ENCODE data around the gene POLDIP2. TPM values are rescaled to one million over a fixed set of nuclear protein-coding genes. Genes with fewer than 3 reads are reported as not detected.
"Not testable (repeated sequence)": the region's sequence is repeated elsewhere in the genome, so short reads cannot be mapped to it uniquely, and the experiment has no call there.

The POLDIP2 gene
- total RNA-seq, 2 donors from 2014 or later = 62.2 to 83.4 TPM

- ATAC-seq (no peak), DNase-seq (ENCODE audit: low spot score in 2 of 2) (no peak)
- Mint-ChIP-seq H3K27ac (peak overlapping the region in 1 of 2 donors; percentile 27), H3K9me3 (no peaks in the 10 kb centered on the region), H3K36me3 (no peaks in the 10 kb centered on the region)
Measured at GRCh38 chr17:28347261-28347891, 10.0 kb downstream of the POLDIP2 start.

GRCh38 chr17:28346746-28347246 lies 10.5 kb downstream of the POLDIP2 start:
- H3K9me3 Mint-ChIP-seq = no peaks in the 10 kb centered on the region
- DNase-seq (ENCODE audit: low spot score in 2 of 2) (no peak), ATAC-seq (no peak)
- H3K36me3 Mint-ChIP-seq = no peaks in the 10 kb centered on the region
- H3K27ac Mint-ChIP-seq = peak overlapping the region; percentile 51 to 72

GRCh38 chr17:28346199-28346580 lies 11.1 kb downstream of the POLDIP2 start:
- H3K36me3 Mint-ChIP-seq = no peaks in the 10 kb centered on the region
- no peak for DNase-seq (ENCODE audit: low spot score in 2 of 2)
- no peak for ATAC-seq
- no peaks in the 10 kb centered on the region for H3K9me3 Mint-ChIP-seq
- peak overlapping the region; percentile 51 to 72 for H3K27ac Mint-ChIP-seq

- DNase-seq (ENCODE audit: low spot score in 2 of 2) (no peak), ATAC-seq (peak in 1 of 2 donors; percentile 15)
- Mint-ChIP-seq H3K27ac (peak overlapping the region; percentile 51 to 72), H3K36me3 (no peaks in the 10 kb centered on the region), H3K9me3 (no peaks in the 10 kb centered on the region)
Measured at GRCh38 chr17:28345419-28346198, 11.7 kb downstream of the POLDIP2 start.

GRCh38 chr17:28344435-28344901 lies 12.9 kb downstream of the POLDIP2 start:
- ATAC-seq (peak in 1 of 2 donors; percentile 25), DNase-seq (ENCODE audit: low spot score in 2 of 2) (no peak)
- H3K27ac Mint-ChIP-seq = peak overlapping the region; percentile 22 to 38
- no peaks in the 10 kb centered on the region for H3K36me3 Mint-ChIP-seq
- no peaks in the 10 kb centered on the region for H3K9me3 Mint-ChIP-seq

- DNase-seq (ENCODE audit: low spot score in 2 of 2) = no peak
- Mint-ChIP-seq H3K36me3 (no peaks in the 10 kb centered on the region), H3K9me3 (no peaks in the 10 kb centered on the region), H3K27ac (peak overlapping the region; percentile 22 to 38)
- ATAC-seq = peak in 1 of 2 donors; percentile 18
Measured at GRCh38 chr17:28344011-28344410, 13.3 kb downstream of the POLDIP2 start.

GRCh38 chr17:28343491-28343932 lies 13.8 kb downstream of the POLDIP2 start:
- peak overlapping the region in 1 of 2 donors; percentile 38 for H3K27ac Mint-ChIP-seq
- peaks cover 0 to 2% of the 10 kb centered on the region in 2 donors for H3K36me3 Mint-ChIP-seq
- peak in 1 of 2 donors; percentile 19 for ATAC-seq

GRCh38 chr17:28342313-28342712 lies 15.0 kb downstream of the POLDIP2 start:
- Mint-ChIP-seq H3K27ac (peak overlapping the region in 1 of 2 donors; percentile 29), H3K36me3 (peaks cover 0 to 13% of the 10 kb centered on the region in 2 donors), H3K9me3 (no peaks in the 10 kb centered on the region)
- DNase-seq (ENCODE audit: low spot score in 2 of 2) (no peak), ATAC-seq (no peak)

More at GRCh38 chr17:28343491-28343932, 13.8 kb downstream of the POLDIP2 start:
- no peak for DNase-seq (ENCODE audit: low spot score in 2 of 2)
- H3K9me3 Mint-ChIP-seq = no peaks in the 10 kb centered on the region

GRCh38 chr17:28341516-28341915 lies 15.8 kb downstream of the POLDIP2 start:
- H3K36me3 Mint-ChIP-seq = peaks cover 0 to 13% of the 10 kb centered on the region in 2 donors
- ATAC-seq = no peak
- H3K27ac Mint-ChIP-seq = no peak overlapping the region
- H3K9me3 Mint-ChIP-seq = no peaks in the 10 kb centered on the region
- DNase-seq (ENCODE audit: low spot score in 2 of 2) = no peak

- DNase-seq (ENCODE audit: low spot score in 2 of 2) (no peak), ATAC-seq (no peak)
- H3K36me3 Mint-ChIP-seq = peaks cover 0 to 13% of the 10 kb centered on the region in 2 donors
- no peaks in the 10 kb centered on the region for H3K9me3 Mint-ChIP-seq
- H3K27ac Mint-ChIP-seq = no peak overlapping the region
Measured at GRCh38 chr17:28340374-28340773, 17.0 kb downstream of the POLDIP2 start.

GRCh38 chr17:28339431-28339830 lies 17.9 kb downstream of the POLDIP2 start:
- DNase-seq (ENCODE audit: low spot score in 2 of 2) = no peak
- Mint-ChIP-seq H3K36me3 (peaks cover 0 to 13% of the 10 kb centered on the region in 2 donors), H3K9me3 (no peaks in the 10 kb centered on the region), H3K27ac (peak overlapping the region in 1 of 2 donors; percentile 65)
- ATAC-seq = no peak

GRCh38 chr17:28338769-28339212 lies 18.5 kb downstream of the POLDIP2 start:
- Mint-ChIP-seq H3K36me3 (peaks cover 0 to 13% of the 10 kb centered on the region in 2 donors), H3K27ac (peak overlapping the region in 1 of 2 donors; percentile 95)
- not testable (repeated sequence) for H3K9me3 Mint-ChIP-seq; DNase-seq (ENCODE audit: low spot score in 2 of 2); ATAC-seq

GRCh38 chr17:28338056-28338768 lies 19.1 kb downstream of the POLDIP2 start:
- peaks cover 0 to 13% of the 10 kb centered on the region in 2 donors for H3K36me3 Mint-ChIP-seq
- no peaks in the 10 kb centered on the region for H3K9me3 Mint-ChIP-seq
- H3K27ac Mint-ChIP-seq = peak overlapping the region in 1 of 2 donors; percentile 95
- ATAC-seq = no peak
- DNase-seq (ENCODE audit: low spot score in 2 of 2) = no peak

- DNase-seq (ENCODE audit: low spot score in 2 of 2) = peak in 1 of 2 donors; percentile 10
- H3K27ac Mint-ChIP-seq = peak overlapping the region; percentile 95 to 96
- no peaks in the 10 kb centered on the region for H3K9me3 Mint-ChIP-seq
- H3K36me3 Mint-ChIP-seq = peaks cover 0 to 13% of the 10 kb centered on the region in 2 donors
- peak in 1 of 2 donors; percentile 1 for ATAC-seq
Measured at GRCh38 chr17:28335959-28336871, 21.1 kb downstream of the POLDIP2 start.

- ATAC-seq = peak; percentile 92 to 97
- Mint-ChIP-seq H3K9me3 (no peaks in the 10 kb centered on the region), H3K27ac (peak within 1 kb of the TSS; percentile 95 to 96), H3K36me3 (peaks cover 0 to 13% of the 10 kb centered on the region in 2 donors)
- DNase-seq (ENCODE audit: low spot score in 2 of 2) = peak; percentile 94 to 96
Measured at GRCh38 chr17:28335201-28335958, 21.9 kb downstream of the POLDIP2 start, which contains the start of the genes IFT20 and TNFAIP1. Gene IFT20 (minus strand): TSS chr17:28335472. CDS start chr17:28331985, 3,487 bp downstream. Gene TNFAIP1 (plus strand): TSS chr17:28335761. CDS start chr17:28339522, 3,761 bp downstream.

All from activated naive CD4-positive, alpha-beta T cell treated with anti-CD3 and anti-CD28 coated beads, Interleukin-2, amount 50 U/mL, for 72 hours (primary cell).